ENCODE results near the gene EXOSC1. TPM values are rescaled to one million over a fixed set of nuclear protein-coding genes. Genes with fewer than 3 reads are reported as not detected.

EXOSC1 gene
- total and polyA plus RNA-seq, 2 of the 13 experiments (the other 11 are each of a cell fraction or from before 2014, with no cell fraction given) = 36.3 to 39.9 TPM

DNA sequence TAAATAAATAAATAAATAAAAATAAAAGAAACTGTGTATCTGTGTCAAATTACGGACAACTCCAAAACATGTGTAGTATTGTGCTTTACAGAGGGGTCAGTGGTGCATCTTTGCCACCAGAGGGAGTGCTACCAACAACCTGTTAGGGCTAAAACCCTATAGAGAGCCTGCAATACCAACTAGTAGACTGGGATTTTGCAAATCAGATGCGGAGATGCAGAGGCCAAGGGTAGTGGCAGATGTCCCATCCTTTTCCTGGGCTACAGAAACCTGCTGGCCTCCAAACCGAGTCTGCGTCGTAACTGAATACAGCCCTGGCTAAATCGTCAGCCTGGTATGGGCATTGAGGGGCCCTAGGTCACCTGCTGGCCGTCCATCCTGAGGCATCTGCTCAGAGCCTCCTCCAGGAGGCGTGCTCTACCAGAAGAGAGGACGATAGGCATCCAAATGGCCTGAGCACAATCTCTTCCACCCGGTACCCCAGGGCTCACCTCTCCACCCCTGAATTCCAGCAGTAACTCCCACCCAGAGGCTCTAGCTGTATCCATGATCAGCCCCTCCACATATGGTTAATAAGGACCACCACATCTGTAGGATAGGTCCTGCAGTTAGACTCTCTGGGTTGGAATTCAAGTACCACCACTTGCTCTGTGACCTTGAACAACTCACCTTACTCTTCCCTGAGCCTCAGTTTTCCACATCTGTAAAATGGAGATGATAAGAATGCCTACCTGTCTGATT, 38.4 kb downstream of the EXOSC1 start (continued):
- TF ChIP-seq REST (IDR thresholded peaks at IDR 0.05; ENCODE audit: borderline replicate concordance in 1 of 2, low read depth in 1 of 2, low read length in 2 of 2) = no peak
- TF ChIP-seq CEBPB (IDR thresholded peaks at IDR 0.05; ENCODE audit: borderline replicate concordance, low read depth, low read length) = no peak
- no peak for TF ChIP-seq ZNF7 (CRISPR knock-in tag; IDR thresholded peaks at IDR 0.05)
- TF ChIP-seq SMC3 (IDR thresholded peaks at IDR 0.05; ENCODE audit: low read length) = no peak; the same call in 1 of the 2 replicates
- no peak for TF ChIP-seq KDM4B (CRISPR knock-in tag; IDR thresholded peaks at IDR 0.05)
- no peak; the same call in 1 of the 2 replicates for TF ChIP-seq ZNF788 (CRISPR knock-in tag; IDR thresholded peaks at IDR 0.05; ENCODE audit: borderline replicate concordance)
- TF ChIP-seq, protein P1, sequence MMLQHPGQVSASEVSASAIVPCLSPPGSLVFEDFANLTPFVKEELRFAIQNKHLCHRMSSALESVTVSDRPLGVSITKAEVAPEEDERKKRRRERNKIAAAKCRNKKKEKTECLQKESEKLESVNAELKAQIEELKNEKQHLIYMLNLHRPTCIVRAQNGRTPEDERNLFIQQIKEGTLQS (CRISPR knock-in tag; IDR thresholded peaks at IDR 0.05) = no peak
- TF ChIP-seq SRSF4 (IDR thresholded peaks at IDR 0.05; ENCODE audit: low read depth, low read length, poor library complexity, severe bottlenecking) = no peak
- no peak for TF ChIP-seq SOX6 (IDR thresholded peaks at IDR 0.05)
- TF ChIP-seq SOX6 (CRISPR knock-in tag; IDR thresholded peaks at IDR 0.05) = no peak; the same call in 1 of the 2 replicates
- no peak for TF ChIP-seq ZNF264 (CRISPR knock-in tag; IDR thresholded peaks at IDR 0.05)
- no peak for TF ChIP-seq ZNF816 (CRISPR knock-in tag; IDR thresholded peaks at IDR 0.05; ENCODE audit: borderline replicate concordance)
- TF ChIP-seq HNF4G (IDR thresholded peaks at IDR 0.05; ENCODE audit: borderline replicate concordance, low read depth, low read length) = no peak
- no peak for TF ChIP-seq HNF4G (CRISPR knock-in tag; IDR thresholded peaks at IDR 0.05; ENCODE audit: borderline replicate concordance, low read depth)
- no peak for TF ChIP-seq CBX2 (IDR thresholded peaks at IDR 0.05; ENCODE audit: low read depth, low read length)
- TF ChIP-seq CBX2 (CRISPR knock-in tag; IDR thresholded peaks at IDR 0.05; ENCODE audit: low read depth) = no peak
- peak; percentile 44; the same call in 1 of the 2 replicates for TF ChIP-seq SIN3B (IDR thresholded peaks at IDR 0.05; ENCODE audit: low read length)
- no peak for TF ChIP-seq YEATS2 (CRISPR knock-in tag; IDR thresholded peaks at IDR 0.05; ENCODE audit: borderline replicate concordance)
- no peak for TF ChIP-seq ZNF740 (CRISPR knock-in tag; IDR thresholded peaks at IDR 0.05)
- 0 out of 2 replicates have a peak, but pooled peaks have one; percentile 32 for TF ChIP-seq CBX5 (CRISPR knock-in tag; IDR thresholded peaks at IDR 0.05; ENCODE audit: borderline replicate concordance)
- TF ChIP-seq, protein P2, sequence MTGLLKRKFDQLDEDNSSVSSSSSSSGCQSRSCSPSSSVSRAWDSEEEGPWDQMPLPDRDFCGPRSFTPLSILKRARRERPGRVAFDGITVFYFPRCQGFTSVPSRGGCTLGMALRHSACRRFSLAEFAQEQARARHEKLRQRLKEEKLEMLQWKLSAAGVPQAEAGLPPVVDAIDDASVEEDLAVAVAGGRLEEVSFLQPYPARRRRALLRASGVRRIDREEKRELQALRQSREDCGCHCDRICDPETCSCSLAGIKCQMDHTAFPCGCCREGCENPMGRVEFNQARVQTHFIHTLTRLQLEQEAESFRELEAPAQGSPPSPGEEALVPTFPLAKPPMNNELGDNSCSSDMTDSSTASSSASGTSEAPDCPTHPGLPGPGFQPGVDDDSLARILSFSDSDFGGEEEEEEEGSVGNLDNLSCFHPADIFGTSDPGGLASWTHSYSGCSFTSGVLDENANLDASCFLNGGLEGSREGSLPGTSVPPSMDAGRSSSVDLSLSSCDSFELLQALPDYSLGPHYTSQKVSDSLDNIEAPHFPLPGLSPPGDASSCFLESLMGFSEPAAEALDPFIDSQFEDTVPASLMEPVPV (CRISPR knock-in tag; IDR thresholded peaks at IDR 0.05) = no peak
- TF ChIP-seq, protein P3, sequence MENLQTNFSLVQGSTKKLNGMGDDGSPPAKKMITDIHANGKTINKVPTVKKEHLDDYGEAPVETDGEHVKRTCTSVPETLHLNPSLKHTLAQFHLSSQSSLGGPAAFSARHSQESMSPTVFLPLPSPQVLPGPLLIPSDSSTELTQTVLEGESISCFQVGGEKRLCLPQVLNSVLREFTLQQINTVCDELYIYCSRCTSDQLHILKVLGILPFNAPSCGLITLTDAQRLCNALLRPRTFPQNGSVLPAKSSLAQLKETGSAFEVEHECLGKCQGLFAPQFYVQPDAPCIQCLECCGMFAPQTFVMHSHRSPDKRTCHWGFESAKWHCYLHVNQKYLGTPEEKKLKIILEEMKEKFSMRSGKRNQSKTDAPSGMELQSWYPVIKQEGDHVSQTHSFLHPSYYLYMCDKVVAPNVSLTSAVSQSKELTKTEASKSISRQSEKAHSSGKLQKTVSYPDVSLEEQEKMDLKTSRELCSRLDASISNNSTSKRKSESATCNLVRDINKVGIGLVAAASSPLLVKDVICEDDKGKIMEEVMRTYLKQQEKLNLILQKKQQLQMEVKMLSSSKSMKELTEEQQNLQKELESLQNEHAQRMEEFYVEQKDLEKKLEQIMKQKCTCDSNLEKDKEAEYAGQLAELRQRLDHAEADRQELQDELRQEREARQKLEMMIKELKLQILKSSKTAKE (CRISPR knock-in tag; IDR thresholded peaks at IDR 0.05; ENCODE audit: borderline replicate concordance) = no peak

Measured in HepG2 (cell line).